ENCODE measurements around the gene ZKSCAN3.
"Not testable (repeated sequence)": the region's sequence is repeated elsewhere in the genome, so short reads cannot be mapped to it uniquely, and the experiment has no call there.

Gene ZKSCAN3

GRCh38 chr6:28349892-28350737 lies at the start of gene ZKSCAN3:
TSS of gene ZKSCAN3 (plus strand) at chr6:28349947. CDS start at chr6:28359587, 9,640 bp downstream.
- DNase-seq = peak; percentile 94

DNA sequence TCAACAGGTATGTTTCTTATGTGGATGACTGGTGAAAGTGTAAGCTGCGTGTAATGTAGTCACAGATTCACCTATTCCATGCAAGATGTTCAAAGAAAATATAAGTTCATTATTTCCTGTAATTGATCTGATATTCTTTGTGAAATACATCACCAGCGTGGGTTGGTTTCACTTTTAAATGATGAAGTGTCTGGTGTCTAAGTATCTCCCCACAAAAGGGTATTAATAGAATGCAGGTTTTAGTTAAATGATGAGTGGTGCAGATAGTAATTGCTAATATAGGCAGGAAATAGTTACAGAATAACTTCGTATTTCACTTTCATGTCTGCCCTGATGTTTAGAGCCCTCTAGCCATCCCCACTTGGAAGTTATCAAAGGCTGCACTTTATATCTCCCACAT lies 46.2 kb upstream of the ZKSCAN3 start:
- DNase-seq = no peak

- DNase-seq = not testable (repeated sequence)
Observed at GRCh38 chr6:28306363-28306762, 43.4 kb upstream of the ZKSCAN3 start.

GRCh38 chr6:28311139-28311823 lies 38.5 kb upstream of the ZKSCAN3 start:
- DNase-seq = peak; percentile 19

DNA sequence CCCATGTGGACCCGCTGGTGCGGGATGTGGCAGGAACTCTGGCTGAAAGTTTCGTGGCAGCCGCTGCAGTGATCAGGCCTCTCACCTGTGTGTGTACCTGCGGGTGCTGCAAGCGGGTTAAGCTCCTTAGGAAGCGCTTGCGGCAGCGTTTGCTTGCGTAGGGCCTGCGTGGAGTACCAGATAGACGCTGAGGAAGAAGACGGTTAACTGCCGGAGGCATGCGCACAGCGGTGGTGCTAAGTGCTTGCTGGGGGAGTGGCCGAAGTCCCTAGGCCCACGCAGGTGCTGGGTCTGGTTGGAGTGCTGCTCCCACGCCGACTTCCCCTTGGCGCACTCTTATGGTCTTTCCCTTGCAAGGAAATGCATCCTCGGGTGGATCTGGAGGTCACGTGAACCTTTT lies 36.8 kb upstream of the ZKSCAN3 start:
- no peak for DNase-seq

DNA sequence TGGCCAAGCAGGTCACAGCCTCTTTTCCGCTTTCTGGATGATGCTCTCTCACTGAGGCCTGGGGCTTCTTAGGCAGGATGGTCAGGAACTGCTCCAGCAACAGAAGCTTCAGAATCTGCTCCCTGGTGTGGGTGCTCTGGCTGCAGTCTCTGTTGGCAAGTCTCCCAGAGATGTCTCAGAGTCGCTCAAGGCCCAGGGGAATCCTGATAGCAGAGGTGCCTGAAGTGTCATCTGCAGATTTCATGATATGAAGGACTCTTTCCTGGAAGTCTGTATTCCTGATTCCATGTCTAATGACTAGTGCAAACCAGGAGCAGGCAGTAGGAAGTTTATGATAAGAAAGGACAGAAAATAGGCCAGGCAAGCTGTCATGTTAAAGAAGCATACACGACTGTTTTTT lies 34.1 kb upstream of the ZKSCAN3 start:
- peak; percentile 77 for DNase-seq

GRCh38 chr6:28317866-28318265 lies 31.9 kb upstream of the ZKSCAN3 start:
- not testable (repeated sequence) for DNase-seq

DNA sequence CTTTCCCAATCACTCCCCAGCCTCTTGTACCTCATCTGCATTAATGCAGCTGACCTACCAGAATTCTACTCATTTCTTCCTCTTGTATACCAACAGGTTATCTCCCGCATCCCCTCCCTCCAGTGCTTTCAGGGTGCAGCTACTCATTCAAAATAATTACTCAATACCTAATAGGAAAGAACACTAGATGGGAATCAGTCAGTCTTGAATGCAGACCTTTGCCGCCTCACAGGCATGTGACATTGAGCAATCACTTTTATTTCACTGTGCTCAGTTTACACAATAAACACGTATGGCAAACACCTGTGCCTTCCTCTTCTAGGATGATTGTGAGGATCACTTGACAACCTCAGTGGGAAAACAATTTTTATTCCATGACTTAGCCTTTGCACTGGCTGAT lies 27.1 kb upstream of the ZKSCAN3 start:
- DNase-seq = no peak

- DNase-seq = no peak
Observed at GRCh38 chr6:28323813-28324424, 25.8 kb upstream of the ZKSCAN3 start.

GRCh38 chr6:28326371-28326948 lies 23.3 kb upstream of the ZKSCAN3 start:
- DNase-seq = no peak

DNA sequence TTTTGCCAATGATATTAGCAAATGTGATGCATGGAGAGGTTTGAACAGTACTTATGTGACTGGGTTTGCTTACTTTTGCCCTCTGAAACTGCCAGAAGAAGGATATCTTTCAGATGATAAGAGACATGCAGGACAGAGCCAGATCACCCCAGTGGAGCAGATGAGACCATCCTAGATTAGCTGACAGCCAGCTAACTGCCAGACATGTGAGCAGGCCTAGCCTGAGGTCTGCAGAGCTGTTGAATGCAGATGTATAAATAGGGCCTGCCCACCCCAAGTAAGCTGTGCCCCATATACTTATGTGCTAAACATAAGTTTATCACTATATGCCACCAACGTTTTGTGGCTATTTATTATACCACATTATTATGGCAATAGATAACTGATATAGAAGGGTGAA lies 19.7 kb upstream of the ZKSCAN3 start:
- peak; percentile 83 for DNase-seq

DNA sequence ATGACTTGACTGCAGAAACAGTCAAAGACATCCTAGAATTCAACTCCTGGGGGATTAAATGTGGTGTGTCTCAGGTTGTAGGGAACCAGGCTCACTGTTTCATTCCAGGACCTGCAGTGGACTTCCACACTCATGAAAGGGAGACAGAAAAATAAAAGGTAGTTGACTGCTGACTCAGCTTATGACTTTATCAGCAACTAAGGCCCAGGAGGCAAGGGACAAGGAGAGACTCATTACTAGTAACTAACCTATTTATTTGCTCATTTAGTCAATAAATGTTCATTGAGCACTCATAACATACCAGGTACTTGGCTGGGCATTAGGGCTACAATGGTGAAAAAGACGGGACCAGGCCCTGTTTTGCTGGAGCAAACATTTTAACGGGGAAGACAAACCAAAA lies 16.7 kb upstream of the ZKSCAN3 start:
- no peak for DNase-seq

DNA sequence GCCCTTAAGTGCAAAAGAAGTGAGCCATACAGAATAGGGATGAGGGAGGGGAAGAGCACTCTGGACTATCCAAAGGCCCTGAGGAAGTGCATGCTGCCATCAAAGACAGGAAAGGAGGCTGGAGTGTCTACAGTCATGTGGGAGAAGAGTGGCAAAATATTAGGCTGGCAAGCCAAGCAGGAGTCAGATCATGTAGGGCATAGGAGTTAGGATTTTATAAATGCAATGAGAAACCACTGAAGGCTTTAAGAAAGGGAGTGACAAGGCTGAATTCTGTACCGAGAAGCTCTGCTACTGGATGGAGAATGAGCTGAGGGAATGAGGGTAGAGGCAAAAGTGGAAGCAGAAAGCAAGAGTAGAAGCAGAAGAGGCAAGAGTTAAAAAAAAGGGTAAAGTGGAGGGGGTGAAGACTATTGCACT lies 16.1 kb upstream of the ZKSCAN3 start:
- no peak for DNase-seq

DNA sequence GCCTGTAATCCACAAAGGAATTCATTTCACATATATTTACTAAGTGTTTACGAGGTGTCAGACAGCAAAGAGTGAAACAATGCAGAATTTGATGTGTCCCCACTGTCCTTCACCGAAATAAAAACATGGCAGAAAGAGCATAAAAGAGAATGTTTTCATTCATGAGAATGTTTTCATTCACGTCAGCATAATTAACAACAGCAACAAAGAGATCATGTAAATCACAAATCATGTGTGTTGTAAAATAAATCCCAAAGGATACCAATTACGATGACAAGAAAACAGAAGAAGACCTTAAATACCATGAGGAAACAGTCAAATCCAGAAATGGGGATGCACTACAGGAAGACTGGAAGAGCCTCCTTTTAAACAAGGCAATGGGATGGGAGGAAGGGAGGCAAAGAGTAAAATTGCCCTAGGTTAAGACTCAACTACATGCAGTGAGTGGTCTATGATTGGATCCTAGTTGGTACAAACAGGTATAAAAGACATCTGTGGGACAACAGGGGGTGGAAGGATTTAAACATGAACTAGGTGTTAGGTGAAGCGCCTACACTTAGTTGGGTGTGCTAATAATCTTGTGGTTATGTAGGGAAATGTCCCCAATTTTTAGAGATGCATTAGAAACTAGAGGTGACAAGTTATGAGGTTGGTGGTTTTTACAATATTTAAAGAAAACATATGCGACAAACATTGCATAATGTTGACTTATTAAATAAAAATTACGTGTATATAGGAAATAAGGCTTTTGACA lies 15.3 kb upstream of the ZKSCAN3 start:
- DNase-seq = no peak

DNA sequence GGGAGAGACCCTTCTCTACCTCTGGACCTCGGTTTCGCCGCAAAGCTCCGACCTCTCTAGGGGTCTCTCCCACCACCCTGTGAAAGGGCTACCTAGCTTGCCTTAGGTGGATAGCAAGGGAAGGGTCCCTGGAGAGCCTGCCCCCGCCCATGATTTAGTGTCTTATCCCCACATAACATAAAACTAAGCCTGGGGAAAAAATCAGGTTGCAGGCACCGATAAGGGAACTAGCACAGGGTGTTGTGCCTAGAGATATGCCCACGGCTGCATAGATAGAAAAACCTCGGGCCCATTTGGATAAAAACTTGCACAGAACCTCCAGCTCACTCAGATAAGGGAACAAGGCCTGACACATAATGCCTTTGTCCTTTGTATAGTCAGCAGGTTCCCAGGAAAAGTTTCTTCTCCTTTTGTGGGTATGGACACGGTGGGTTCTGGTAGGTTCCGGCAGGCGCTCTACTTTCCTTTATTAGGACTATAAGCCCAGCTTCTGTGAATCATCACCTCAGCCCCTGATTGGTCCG lies 14.6 kb upstream of the ZKSCAN3 start:
- DNase-seq = peak; percentile 95

DNA sequence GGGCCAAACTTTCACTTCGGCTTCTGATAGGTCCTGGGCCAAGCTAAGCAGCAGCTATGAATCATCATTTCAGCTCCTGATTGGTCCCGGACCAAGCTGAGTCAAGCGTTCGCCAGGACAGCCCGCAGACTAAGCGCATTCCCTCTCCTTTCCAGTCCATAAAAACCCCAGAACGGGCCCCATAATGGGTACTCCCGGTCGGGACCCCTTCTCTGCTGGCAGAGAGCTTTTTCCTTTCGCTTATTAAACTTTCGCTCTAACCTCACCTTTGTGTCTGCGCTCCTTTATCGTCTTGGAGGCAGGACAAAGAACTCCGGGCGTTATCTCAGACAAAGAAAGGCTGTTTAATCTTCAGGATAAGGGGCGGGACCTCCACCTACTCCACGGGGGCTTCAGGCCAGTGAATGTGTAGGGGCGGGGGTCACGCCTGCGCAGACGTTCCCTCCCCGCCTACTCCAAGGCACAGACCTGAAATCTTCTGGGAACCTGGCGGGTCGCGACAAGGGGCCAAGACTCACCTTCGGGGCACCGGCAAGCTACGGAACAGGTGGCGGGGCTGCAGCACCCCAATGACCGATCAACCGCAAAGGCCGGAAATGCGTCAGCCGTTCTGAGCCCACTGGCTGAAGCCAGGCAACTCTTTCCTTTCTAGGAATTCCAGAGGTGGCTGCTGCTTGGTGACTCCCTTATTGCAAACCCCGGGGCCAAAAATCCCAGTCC lies 14.0 kb upstream of the ZKSCAN3 start, which contains the start of gene ZSCAN31:
Gene ZSCAN31, minus strand, starts transcription at position 585 of the 720 bp plus-strand sequence. CDS start 6,465 bp downstream, outside the sequence.
- peak; percentile 99 for DNase-seq

GRCh38 chr6:28336284-28337120 lies 13.2 kb upstream of the ZKSCAN3 start:
- DNase-seq = peak; percentile 97

- DNase-seq = peak; percentile 68
Observed at GRCh38 chr6:28337121-28337520, 12.6 kb upstream of the ZKSCAN3 start.

GRCh38 chr6:28340310-28341095 lies 9.2 kb upstream of the ZKSCAN3 start:
- no peak for DNase-seq

All from hematopoietic multipotent progenitor cell treated with erythropoietin and hydrocortisone succinate and interleukin-3 and kit ligand, for 8 days (in vitro differentiated cells).